A549 (cell line): Measurements from ENCODE around the gene ITPRID2.

Experiments used
- CBX2 ChIP-seq: fragments of 200-600 bp; sonication (generic); IDR thresholded peaks from 2 replicates; pipeline ENCODE4 v1.6.1; 2016; ENCODE audit warnings: low read depth, mild to moderate bottlenecking, borderline replicate concordance
- CHD2 ChIP-seq: fragments of 150-350 bp; IDR thresholded peaks from 2 replicates; pipeline ENCODE4 v1.6.1; 2014; ENCODE audit warnings: low read length; ENCODE audit not compliant: partially characterized antibody
- KDM1A ChIP-seq: fragments of 200-600 bp; sonication (generic); IDR thresholded peaks from 2 replicates; pipeline ENCODE4 v1.6.1; 2016; ENCODE audit warnings: low read depth, mild to moderate bottlenecking
- POLR2A ChIP-seq: IDR thresholded peaks from 2 replicates; pipeline ENCODE4 v1.6.1; 2012; ENCODE audit warnings: mild to moderate bottlenecking, low read length
- RAD21 ChIP-seq, 2 experiments: fragments of >200 bp in 1 of 2; sonication (Bioruptor Twin) in 1 of 2; formaldehyde crosslinking in 1 of 2; IDR thresholded peaks in 1 of 2; conservative IDR thresholded peaks in 1 of 2; 2 replicates in 1 of 2; 3 replicates in 1 of 2; pipeline ENCODE4 v1.6.1; 2012 to 2018; ENCODE audit warnings: inconsistent platforms in 1 of 2
- RFX5 ChIP-seq: fragments of 450-650 bp; IDR thresholded peaks from 2 replicates; pipeline ENCODE4 v1.7.1; 2014; ENCODE audit warnings: antibody characterized with exemption, mild to moderate bottlenecking, moderate library complexity
- TF ChIP-seq, protein P1 (sequence below): fragments of >200 bp; sonication (Bioruptor Twin); formaldehyde crosslinking; IDR thresholded peaks from 3 replicates; pipeline ENCODE4 v1.5.1; 2016
- TF ChIP-seq, protein P2 (sequence below): fragments of 150-350 bp; IDR thresholded peaks from 2 replicates; pipeline ENCODE4 v1.6.1; 2014; ENCODE audit warnings: low read depth, mild to moderate bottlenecking, low read length
- TF ChIP-seq, protein P3 (sequence below): IDR thresholded peaks from 2 replicates; pipeline ENCODE4 v1.6.1; 2012
- TF ChIP-seq, protein P4 (sequence below): fragments of 450-650 bp; IDR thresholded peaks from 2 replicates; pipeline ENCODE4 v1.6.1; 2014; ENCODE audit warnings: antibody characterized with exemption
- TF ChIP-seq, protein P5 (sequence below): fragments of >200 bp; sonication (Bioruptor Twin); formaldehyde crosslinking; IDR thresholded peaks from 3 replicates; pipeline ENCODE4 v1.6.1; 2016
- TF ChIP-seq, protein P6 (sequence below): fragments of 250-450 bp; sonication (Bioruptor Pico); IDR thresholded peaks from 2 replicates; pipeline ENCODE4 v1.5.0; 2021; ENCODE audit warnings: mild to moderate bottlenecking, moderate library complexity, borderline replicate concordance

DNA sequence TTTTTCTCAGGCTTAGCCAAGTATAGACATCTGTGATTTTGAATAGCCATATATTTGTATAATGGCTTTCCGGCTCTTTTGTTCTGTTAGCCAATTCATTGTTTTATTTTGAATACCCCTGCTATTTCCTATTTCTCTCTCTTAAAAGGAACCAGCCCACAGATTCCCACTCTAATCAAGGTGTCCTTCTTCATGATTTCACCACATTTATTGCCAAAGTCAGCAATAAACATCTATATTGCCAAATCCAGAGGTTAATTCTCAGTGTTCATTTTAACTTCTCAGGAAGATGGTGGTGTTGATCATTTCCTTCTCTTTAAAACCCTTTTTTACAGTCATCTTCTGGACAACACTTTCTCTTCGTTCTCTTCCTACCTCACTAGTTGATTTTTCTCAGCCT, 13.1 kb upstream of the ITPRID2 start:
- TF ChIP-seq, protein P1, sequence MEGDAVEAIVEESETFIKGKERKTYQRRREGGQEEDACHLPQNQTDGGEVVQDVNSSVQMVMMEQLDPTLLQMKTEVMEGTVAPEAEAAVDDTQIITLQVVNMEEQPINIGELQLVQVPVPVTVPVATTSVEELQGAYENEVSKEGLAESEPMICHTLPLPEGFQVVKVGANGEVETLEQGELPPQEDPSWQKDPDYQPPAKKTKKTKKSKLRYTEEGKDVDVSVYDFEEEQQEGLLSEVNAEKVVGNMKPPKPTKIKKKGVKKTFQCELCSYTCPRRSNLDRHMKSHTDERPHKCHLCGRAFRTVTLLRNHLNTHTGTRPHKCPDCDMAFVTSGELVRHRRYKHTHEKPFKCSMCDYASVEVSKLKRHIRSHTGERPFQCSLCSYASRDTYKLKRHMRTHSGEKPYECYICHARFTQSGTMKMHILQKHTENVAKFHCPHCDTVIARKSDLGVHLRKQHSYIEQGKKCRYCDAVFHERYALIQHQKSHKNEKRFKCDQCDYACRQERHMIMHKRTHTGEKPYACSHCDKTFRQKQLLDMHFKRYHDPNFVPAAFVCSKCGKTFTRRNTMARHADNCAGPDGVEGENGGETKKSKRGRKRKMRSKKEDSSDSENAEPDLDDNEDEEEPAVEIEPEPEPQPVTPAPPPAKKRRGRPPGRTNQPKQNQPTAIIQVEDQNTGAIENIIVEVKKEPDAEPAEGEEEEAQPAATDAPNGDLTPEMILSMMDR = no peak
- no peak for TF ChIP-seq KDM1A
- no peak for TF ChIP-seq CBX2
- TF ChIP-seq POLR2A = no peak
- TF ChIP-seq CHD2 = no peak
- TF ChIP-seq, protein P2, sequence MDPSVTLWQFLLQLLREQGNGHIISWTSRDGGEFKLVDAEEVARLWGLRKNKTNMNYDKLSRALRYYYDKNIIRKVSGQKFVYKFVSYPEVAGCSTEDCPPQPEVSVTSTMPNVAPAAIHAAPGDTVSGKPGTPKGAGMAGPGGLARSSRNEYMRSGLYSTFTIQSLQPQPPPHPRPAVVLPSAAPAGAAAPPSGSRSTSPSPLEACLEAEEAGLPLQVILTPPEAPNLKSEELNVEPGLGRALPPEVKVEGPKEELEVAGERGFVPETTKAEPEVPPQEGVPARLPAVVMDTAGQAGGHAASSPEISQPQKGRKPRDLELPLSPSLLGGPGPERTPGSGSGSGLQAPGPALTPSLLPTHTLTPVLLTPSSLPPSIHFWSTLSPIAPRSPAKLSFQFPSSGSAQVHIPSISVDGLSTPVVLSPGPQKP = no peak
- TF ChIP-seq RAD21 (conservative IDR thresholded peaks at IDR 0.05 in 1 of 2, IDR thresholded peaks at IDR 0.05 in 1 of 2) = no peak
- TF ChIP-seq RFX5 = no peak
- TF ChIP-seq, protein P3, sequence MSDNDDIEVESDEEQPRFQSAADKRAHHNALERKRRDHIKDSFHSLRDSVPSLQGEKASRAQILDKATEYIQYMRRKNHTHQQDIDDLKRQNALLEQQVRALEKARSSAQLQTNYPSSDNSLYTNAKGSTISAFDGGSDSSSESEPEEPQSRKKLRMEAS = no peak
- TF ChIP-seq, protein P4, sequence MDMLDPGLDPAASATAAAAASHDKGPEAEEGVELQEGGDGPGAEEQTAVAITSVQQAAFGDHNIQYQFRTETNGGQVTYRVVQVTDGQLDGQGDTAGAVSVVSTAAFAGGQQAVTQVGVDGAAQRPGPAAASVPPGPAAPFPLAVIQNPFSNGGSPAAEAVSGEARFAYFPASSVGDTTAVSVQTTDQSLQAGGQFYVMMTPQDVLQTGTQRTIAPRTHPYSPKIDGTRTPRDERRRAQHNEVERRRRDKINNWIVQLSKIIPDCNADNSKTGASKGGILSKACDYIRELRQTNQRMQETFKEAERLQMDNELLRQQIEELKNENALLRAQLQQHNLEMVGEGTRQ = no peak
- TF ChIP-seq, protein P5, sequence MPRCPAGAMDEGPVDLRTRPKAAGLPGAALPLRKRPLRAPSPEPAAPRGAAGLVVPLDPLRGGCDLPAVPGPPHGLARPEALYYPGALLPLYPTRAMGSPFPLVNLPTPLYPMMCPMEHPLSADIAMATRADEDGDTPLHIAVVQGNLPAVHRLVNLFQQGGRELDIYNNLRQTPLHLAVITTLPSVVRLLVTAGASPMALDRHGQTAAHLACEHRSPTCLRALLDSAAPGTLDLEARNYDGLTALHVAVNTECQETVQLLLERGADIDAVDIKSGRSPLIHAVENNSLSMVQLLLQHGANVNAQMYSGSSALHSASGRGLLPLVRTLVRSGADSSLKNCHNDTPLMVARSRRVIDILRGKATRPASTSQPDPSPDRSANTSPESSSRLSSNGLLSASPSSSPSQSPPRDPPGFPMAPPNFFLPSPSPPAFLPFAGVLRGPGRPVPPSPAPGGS = no peak
- TF ChIP-seq, protein P6, sequence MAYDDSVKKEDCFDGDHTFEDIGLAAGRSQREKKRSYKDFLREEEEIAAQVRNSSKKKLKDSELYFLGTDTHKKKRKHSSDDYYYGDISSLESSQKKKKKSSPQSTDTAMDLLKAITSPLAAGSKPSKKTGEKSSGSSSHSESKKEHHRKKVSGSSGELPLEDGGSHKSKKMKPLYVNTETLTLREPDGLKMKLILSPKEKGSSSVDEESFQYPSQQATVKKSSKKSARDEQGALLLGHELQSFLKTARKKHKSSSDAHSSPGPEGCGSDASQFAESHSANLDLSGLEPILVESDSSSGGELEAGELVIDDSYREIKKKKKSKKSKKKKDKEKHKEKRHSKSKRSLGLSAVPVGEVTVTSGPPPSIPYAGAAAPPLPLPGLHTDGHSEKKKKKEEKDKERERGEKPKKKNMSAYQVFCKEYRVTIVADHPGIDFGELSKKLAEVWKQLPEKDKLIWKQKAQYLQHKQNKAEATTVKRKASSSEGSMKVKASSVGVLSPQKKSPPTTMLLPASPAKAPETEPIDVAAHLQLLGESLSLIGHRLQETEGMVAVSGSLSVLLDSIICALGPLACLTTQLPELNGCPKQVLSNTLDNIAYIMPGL (CRISPR knock-in tag) = no peak
